Neuronal stem cell (in vitro differentiated cells): ENCODE data around the gene DSC3.

Experiments used
- DNase-seq: peaks from one replicate; pipeline ENCODE4 v3.0.0-alpha.2; 2013; ENCODE audit warnings: low spot score
- H2AFZ ChIP-seq: one replicate; pipeline ENCODE4 v1.6.1; 2013; ENCODE audit warnings: mild to moderate bottlenecking, low read length, inconsistent platforms
- H2AK5ac ChIP-seq: 2 replicates; pipeline ENCODE4 v1.6.1; 2013; ENCODE audit warnings: low read depth, mild to moderate bottlenecking, inconsistent platforms, low read length, moderate library complexity, mixed read lengths
- H2BK120ac ChIP-seq: 2 replicates; pipeline ENCODE4 v1.6.1; 2013; ENCODE audit warnings: low read depth, mild to moderate bottlenecking, inconsistent platforms, low read length, moderate library complexity, mixed read lengths
- H2BK12ac ChIP-seq: one replicate; pipeline ENCODE4 v1.6.1; 2013; ENCODE audit warnings: low read length, inconsistent platforms
- H2BK15ac ChIP-seq: 2 replicates; pipeline ENCODE4 v1.6.1; 2013; ENCODE audit warnings: mild to moderate bottlenecking, low read length, inconsistent platforms, mixed read lengths
- H2BK5ac ChIP-seq: one replicate; pipeline ENCODE4 v1.6.1; 2013; ENCODE audit warnings: inconsistent platforms, mild to moderate bottlenecking, low read length, moderate library complexity
- H3K14ac ChIP-seq: one replicate; pipeline ENCODE4 v1.6.1; 2013; ENCODE audit warnings: low read length, inconsistent platforms
- H3K18ac ChIP-seq: 2 replicates; pipeline ENCODE4 v1.6.1; 2013; ENCODE audit warnings: low read length, inconsistent platforms
- H3K23ac ChIP-seq: 2 replicates; pipeline ENCODE4 v1.6.1; 2013; ENCODE audit warnings: low read depth, mild to moderate bottlenecking, mixed read lengths, low read length, inconsistent platforms; ENCODE audit not compliant: poor library complexity
- H3K27ac ChIP-seq: replicated peaks from 3 replicates; pipeline ENCODE4 v1.5.1; 2013; ENCODE audit warnings: low read length, inconsistent platforms
- H3K27me3 ChIP-seq, 3 experiments: 2 replicates each; pipeline ENCODE4 v1.6.1; 2013; ENCODE audit warnings: low read length in 3 of 3, mild to moderate bottlenecking in 2 of 3, inconsistent platforms in 1 of 3, low read depth in 1 of 3, mixed read lengths in 1 of 3, moderate library complexity in 1 of 3; ENCODE audit not compliant: control insufficient read depth in 3 of 3, insufficient read depth in 3 of 3
- H3K36me3 ChIP-seq, 2 donors: replicated peaks in 1 of 2; 2 replicates each; pipeline ENCODE4 v1.6.1; 2013; ENCODE audit warnings: low read length in 2 of 2; ENCODE audit not compliant: control insufficient read depth in 2 of 2, insufficient read depth in 2 of 2
- H3K4ac ChIP-seq: 2 replicates; pipeline ENCODE4 v1.6.1; 2013; ENCODE audit warnings: inconsistent platforms, mild to moderate bottlenecking, low read length, moderate library complexity
- H3K4me1 ChIP-seq, 2 donors: 1 replicate in 1 of 2; 2 replicates in 1 of 2; pipeline ENCODE4 v1.6.1; 2013; ENCODE audit warnings: low read length in 2 of 2, low read depth in 1 of 2; ENCODE audit not compliant: control insufficient read depth in 2 of 2, insufficient read depth in 1 of 2
- H3K4me2 ChIP-seq: one replicate; pipeline ENCODE4 v1.6.1; 2013; ENCODE audit warnings: mild to moderate bottlenecking, low read length, inconsistent platforms; ENCODE audit not compliant: insufficient read depth, poor library complexity, severe bottlenecking
- H3K4me3 ChIP-seq, 2 donors: 2 replicates each; pipeline ENCODE4 v1.5.1; 2013; ENCODE audit warnings: low read length in 2 of 2, mild to moderate bottlenecking in 2 of 2, inconsistent platforms in 1 of 2, moderate library complexity in 1 of 2
- H3K79me1 ChIP-seq: one replicate; pipeline ENCODE4 v1.6.1; 2013; ENCODE audit warnings: low read depth, mild to moderate bottlenecking, inconsistent platforms, low read length, moderate library complexity
- H3K9ac ChIP-seq: one replicate; pipeline ENCODE4 v1.6.1; 2013; ENCODE audit warnings: mild to moderate bottlenecking, low read depth, low read length, inconsistent platforms; ENCODE audit not compliant: poor library complexity
- H3K9me3 ChIP-seq, 2 donors: replicated peaks in 1 of 2; 2 replicates each; pipeline versions ENCODE3 to v1.6.1; 2013; ENCODE audit warnings: low read length in 2 of 2, mild to moderate bottlenecking in 2 of 2, inconsistent platforms in 1 of 2, low read depth in 1 of 2, mixed read lengths in 1 of 2, moderate library complexity in 1 of 2; ENCODE audit not compliant: control insufficient read depth in 2 of 2, insufficient read depth in 1 of 2
- H4K8ac ChIP-seq: one replicate; pipeline ENCODE4 v1.6.1; 2013; ENCODE audit warnings: low read depth, mild to moderate bottlenecking, inconsistent platforms, low read length, moderate library complexity
- H4K91ac ChIP-seq: one replicate; pipeline ENCODE4 v1.6.1; 2013; ENCODE audit warnings: low read length, low read depth, mild to moderate bottlenecking, inconsistent platforms; ENCODE audit not compliant: poor library complexity
- WGBS, 2 donors: extraction: QIAGEN DNeasy Blood & Tissue Kit; methylation state at CpG; one replicate each; pipeline ENCODE4 v1.1.7; 2013; ENCODE audit warnings: missing lambda C conversion rate in 2 of 2, mixed read lengths in 1 of 2; ENCODE audit not compliant: insufficient read length in 2 of 2, insufficient replicate concordance in 1 of 2; ENCODE audit errors: extremely low coverage in 2 of 2; 5-methylcytosine and 5-hydroxymethylcytosine counted together

DSC3 gene

DNA sequence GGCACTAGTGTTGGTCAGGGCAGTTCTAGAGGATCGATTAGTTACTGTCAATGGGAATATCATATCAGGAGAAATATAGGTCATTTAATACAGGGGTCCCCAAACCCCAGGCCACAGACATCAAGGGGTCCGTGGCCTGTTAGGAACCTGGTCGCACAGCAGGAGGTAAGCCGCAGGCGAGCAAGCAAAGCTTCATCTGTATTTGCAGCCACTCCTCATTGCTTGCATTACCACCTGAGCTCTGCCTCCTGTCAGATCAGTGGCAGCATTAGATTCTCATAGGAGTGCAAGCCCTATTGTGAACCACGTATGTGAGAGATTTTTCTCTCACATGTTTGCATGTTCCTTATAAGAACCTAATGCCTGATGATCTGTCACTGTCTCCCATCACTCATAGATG lies 81.9 kb downstream of the DSC3 start:
- WGBS, 2 donors, result no CpG with 5 or more reads among the region's 6 CpGs
- no peak for DNase-seq
- H3K36me3 ChIP-seq, result no peaks in the 10 kb centered on the region
- H3K23ac ChIP-seq, result no peak overlapping the region
- H3K14ac ChIP-seq, result no peak overlapping the region
- H2BK12ac ChIP-seq, result no peak overlapping the region
- no peaks in the 10 kb centered on the region for H3K9me3 ChIP-seq
- no peak overlapping the region for H3K4me3 ChIP-seq
- H3K27ac ChIP-seq, result no peak overlapping the region
- H3K4me2 ChIP-seq, result no peak overlapping the region
- no peak overlapping the region for H3K4ac ChIP-seq
- H3K4me1 ChIP-seq, result no peaks in the 10 kb centered on the region
- no peak overlapping the region for H2AFZ ChIP-seq
- H2BK120ac ChIP-seq, result no peak overlapping the region
- no peak overlapping the region for H2AK5ac ChIP-seq
- H4K91ac ChIP-seq, result no peak overlapping the region
- no peak overlapping the region for H3K18ac ChIP-seq
- H3K27me3 ChIP-seq, result no peaks in the 10 kb centered on the region
- H2BK15ac ChIP-seq, result no peak overlapping the region
- H3K9ac ChIP-seq, result no peak overlapping the region
- no peak overlapping the region for H4K8ac ChIP-seq
- no peak overlapping the region for H2BK5ac ChIP-seq
- no peaks in the 10 kb centered on the region for H3K79me1 ChIP-seq

DNA sequence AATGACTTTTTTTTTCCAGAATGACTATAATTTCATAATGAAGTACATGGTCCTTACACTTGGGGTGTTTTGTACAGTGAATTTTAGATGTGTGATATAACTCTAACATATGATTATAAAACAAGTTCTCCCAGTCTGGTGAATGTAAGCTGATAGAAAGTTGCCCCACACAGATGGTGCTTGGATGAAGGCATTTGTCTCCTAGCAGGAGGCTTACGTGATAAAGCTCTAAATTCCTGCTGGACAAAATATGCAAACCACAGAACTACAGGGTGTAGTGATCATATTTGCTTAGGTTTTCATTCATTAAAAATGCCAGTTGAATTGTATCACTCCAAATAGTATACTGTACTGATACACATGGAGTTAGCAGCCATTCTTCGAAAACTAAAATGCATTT lies 85.5 kb downstream of the DSC3 start:
- no peak overlapping the region for H2AK5ac ChIP-seq
- H2BK15ac ChIP-seq, result no peak overlapping the region
- no peak overlapping the region for H3K18ac ChIP-seq
- no peak overlapping the region for H3K27ac ChIP-seq
- no peak overlapping the region for H4K8ac ChIP-seq
- H3K4me3 ChIP-seq, result no peak overlapping the region
- no peak overlapping the region for H2AFZ ChIP-seq
- no peak overlapping the region for H3K4ac ChIP-seq
- H3K4me2 ChIP-seq, result no peak overlapping the region
- no peak overlapping the region for H3K14ac ChIP-seq
- no CpG with 5 or more reads among the region's 2 CpGs for WGBS, 2 donors
- H3K27me3 ChIP-seq, result no peaks in the 10 kb centered on the region
- DNase-seq, result no peak
- H3K4me1 ChIP-seq, result no peaks in the 10 kb centered on the region
- no peak overlapping the region for H2BK120ac ChIP-seq
- H3K79me1 ChIP-seq, result no peaks in the 10 kb centered on the region
- H3K9ac ChIP-seq, result no peak overlapping the region
- H2BK12ac ChIP-seq, result no peak overlapping the region
- no peak overlapping the region for H3K23ac ChIP-seq
- H3K9me3 ChIP-seq, result no peaks in the 10 kb centered on the region
- no peak overlapping the region for H2BK5ac ChIP-seq
- H4K91ac ChIP-seq, result no peak overlapping the region
- no peaks in the 10 kb centered on the region for H3K36me3 ChIP-seq

DNA sequence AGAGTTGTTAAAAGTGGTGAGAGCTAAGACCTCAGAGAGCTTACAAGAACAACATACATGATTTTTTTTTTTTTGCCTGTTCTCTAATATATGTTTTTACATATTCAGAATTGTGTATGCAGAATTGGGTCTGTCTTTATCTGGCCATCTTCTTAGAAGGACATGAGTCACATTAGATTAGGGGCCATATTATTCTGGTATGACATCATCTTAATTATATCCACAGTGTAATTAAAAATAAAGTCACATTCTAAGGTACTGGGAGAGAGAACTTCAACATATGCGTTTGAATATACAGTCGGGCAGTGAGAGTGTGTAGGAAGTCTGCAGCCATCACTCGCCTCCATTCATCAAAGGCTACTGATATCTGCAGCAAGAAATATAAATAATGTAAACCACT lies 88.3 kb downstream of the DSC3 start:
- Histone ChIP-seq H3K23ac (no peak overlapping the region), H2BK15ac (no peak overlapping the region), H4K91ac (no peak overlapping the region), H3K27ac (no peak overlapping the region), H3K36me3 (no peaks in the 10 kb centered on the region), H2AFZ (no peak overlapping the region), H2BK12ac (no peak overlapping the region), H3K4me1 (no peaks in the 10 kb centered on the region), H3K27me3 (peaks cover 0 to 3% (median 0%) of the 10 kb centered on the region in 3 experiments), H2BK120ac (no peak overlapping the region), H3K79me1 (no peaks in the 10 kb centered on the region), H3K18ac (no peak overlapping the region), H4K8ac (no peak overlapping the region), H3K9ac (no peak overlapping the region), H3K4me2 (no peak overlapping the region), H3K4me3 (no peak overlapping the region), H3K9me3 (no peaks in the 10 kb centered on the region), H3K14ac (no peak overlapping the region), H2BK5ac (no peak overlapping the region), H3K4ac (no peak overlapping the region), H2AK5ac (no peak overlapping the region)
- WGBS, 2 donors, result no CpG with 5 or more reads among the region's 3 CpGs
- no peak for DNase-seq

DNA sequence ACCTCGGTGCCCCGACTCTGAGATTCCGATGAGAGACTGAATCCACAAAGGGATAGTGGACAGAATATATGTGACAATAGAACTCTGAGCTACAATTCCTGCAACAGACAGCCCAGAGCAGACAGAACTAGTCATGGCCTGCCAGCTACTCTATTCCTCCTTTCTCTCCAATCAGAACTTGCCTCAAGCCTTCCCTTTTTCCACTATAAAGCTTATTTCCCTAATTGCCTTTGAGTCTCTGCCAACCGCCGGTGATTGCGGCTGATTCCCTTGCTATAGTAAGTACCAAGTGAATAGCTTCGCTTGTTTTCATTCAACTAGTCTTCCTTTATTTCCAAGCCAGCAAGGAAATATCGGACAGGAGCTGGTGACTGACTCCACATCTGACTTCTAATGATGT lies 96.8 kb downstream of the DSC3 start:
- Histone ChIP-seq H2BK15ac (no peak overlapping the region), H4K91ac (no peak overlapping the region), H2BK5ac (no peak overlapping the region), H2AFZ (no peak overlapping the region), H3K27me3 (peaks cover 0 to 3% (median 0%) of the 10 kb centered on the region in 3 experiments), H3K36me3 (no peaks in the 10 kb centered on the region), H3K9me3 (peaks cover 0 to 2% of the 10 kb centered on the region in 2 donors), H3K79me1 (no peaks in the 10 kb centered on the region), H3K18ac (no peak overlapping the region), H3K4me1 (peaks cover 0 to 1% of the 10 kb centered on the region in 2 donors), H3K4ac (no peak overlapping the region), H3K4me2 (no peak overlapping the region), H3K9ac (no peak overlapping the region), H3K4me3 (no peak overlapping the region), H2BK120ac (no peak overlapping the region), H2AK5ac (no peak overlapping the region), H3K27ac (no peak overlapping the region), H3K14ac (no peak overlapping the region), H4K8ac (no peak overlapping the region), H3K23ac (no peak overlapping the region), H2BK12ac (no peak overlapping the region)
- WGBS, 2 donors, result no CpG with 5 or more reads among the region's 8 CpGs
- DNase-seq, result no peak
